Stimulated activated CD4-positive, alpha-beta T cell treated with anti-CD3 and anti-CD28 coated beads, Interleukin-2, amount 100 ng/mL, for 24 hours (primary cell): Measurements from ENCODE around the gene CNBD2.
A peak's percentile ranks its signal among the peaks of the same experiment; 100 is the strongest.
"Not testable (repeated sequence)": the region's sequence is repeated elsewhere in the genome, so short reads cannot be mapped to it uniquely, and the experiment has no call there.

Experiments used
- DNase-seq, 2 donors: peaks; one replicate each; pipeline ENCODE4 v3.0.0-alpha.2; 2020

The CNBD2 gene

GRCh38 chr20:35975576-35976373 lies 7.4 kb downstream of the CNBD2 start:
- DNase-seq: no peak

- DNase-seq: no peak
These were observed 9.7 kb downstream of the CNBD2 start for GRCh38 chr20:35978041-35978513.

GRCh38 chr20:35979544-35979943 lies 11.2 kb downstream of the CNBD2 start:
- no peak for DNase-seq

- DNase-seq: no peak
These were observed 13.6 kb downstream of the CNBD2 start for GRCh38 chr20:35981969-35982368.

- DNase-seq: no peak
These were observed 16.0 kb downstream of the CNBD2 start for GRCh38 chr20:35984382-35984781.

- DNase-seq: no peak
These were observed 17.4 kb downstream of the CNBD2 start for GRCh38 chr20:35985806-35986205.

- no peak for DNase-seq
These were observed 20.6 kb downstream of the CNBD2 start for GRCh38 chr20:35988910-35989463.

- DNase-seq: peak in 1 of 2 donors; percentile 14
These were observed 22.9 kb downstream of the CNBD2 start for GRCh38 chr20:35991142-35991771.

- DNase-seq: peak; percentile 24 to 37
These were observed 24.4 kb downstream of the CNBD2 start for GRCh38 chr20:35992713-35993335.

- DNase-seq: peak; percentile 86 to 87
These were observed 26.6 kb downstream of the CNBD2 start for GRCh38 chr20:35994994-35995453.

- not testable (repeated sequence) for DNase-seq
These were observed 28.1 kb downstream of the CNBD2 start for GRCh38 chr20:35996492-35996891.

- DNase-seq: not testable (repeated sequence)
These were observed 32.9 kb downstream of the CNBD2 start for GRCh38 chr20:36001331-36001730.

- no peak for DNase-seq
These were observed 34.5 kb downstream of the CNBD2 start for GRCh38 chr20:36002855-36003254.

- DNase-seq: no peak
These were observed 35.7 kb downstream of the CNBD2 start for GRCh38 chr20:36004045-36004444.

GRCh38 chr20:36008461-36009035 lies 40.2 kb downstream of the CNBD2 start:
- DNase-seq: no peak

GRCh38 chr20:36010076-36010475 lies 41.7 kb downstream of the CNBD2 start:
- no peak for DNase-seq

- no peak for DNase-seq
These were observed 42.4 kb downstream of the CNBD2 start for GRCh38 chr20:36010825-36011224.

GRCh38 chr20:36015806-36016403 lies 47.5 kb downstream of the CNBD2 start:
- DNase-seq: no peak

- no peak for DNase-seq
These were observed 48.9 kb downstream of the CNBD2 start for GRCh38 chr20:36017048-36017951.

- DNase-seq: no peak
These were observed 50.0 kb downstream of the CNBD2 start for GRCh38 chr20:36018208-36018988.

- not testable (repeated sequence) for DNase-seq
These were observed 57.7 kb downstream of the CNBD2 start for GRCh38 chr20:36026131-36026530.
